Activated CD4-positive, alpha-beta memory T cell treated with anti-CD3 and anti-CD28 coated beads, Interleukin-2, amount 10 ng/mL, durations not matched to agents 7 days and 5 days (primary cell): ENCODE data around the gene NUDT7. TPM values are rescaled to one million over a fixed set of nuclear protein-coding genes. Genes with fewer than 3 reads are reported as not detected.

Experiments used
- CTCF ChIA-PET: fragments of 350-600 bp; sonication (Branson Sonifier 250); formaldehyde crosslinking; loops from one replicate; lab custom pipeline; 2021; ENCODE audit warnings: antibody characterized with exemption, inconsistent platforms; lab: Charles Lee
- POLR2A ChIA-PET: fragments of 350-600 bp; sonication (Branson Sonifier 250); formaldehyde crosslinking; loops from one replicate; lab custom pipeline; 2021; ENCODE audit warnings: antibody characterized with exemption; lab: Charles Lee
- DNase-seq: peaks from one replicate; pipeline ENCODE4 v3.0.0-alpha.2; 2020
- H3K27ac Mint-ChIP-seq: one replicate; pipeline ENCODE4 v1.8.0; 2021; ENCODE audit warnings: mild to moderate bottlenecking, mixed read lengths
- H3K27me3 Mint-ChIP-seq: one replicate; pipeline ENCODE4 v1.8.0; 2021; ENCODE audit warnings: mixed read lengths
- H3K36me3 Mint-ChIP-seq: one replicate; pipeline ENCODE4 v1.8.0; 2021; ENCODE audit warnings: low read depth, mixed read lengths
- H3K4me1 Mint-ChIP-seq: one replicate; pipeline ENCODE4 v1.8.0; 2021; ENCODE audit warnings: mixed read lengths
- H3K4me3 Mint-ChIP-seq: one replicate; pipeline ENCODE4 v1.8.0; 2021; ENCODE audit warnings: mild to moderate bottlenecking, mixed read lengths
- H3K9me3 Mint-ChIP-seq: one replicate; pipeline ENCODE4 v1.8.0; 2021; ENCODE audit warnings: mixed read lengths
- total RNA-seq, 2 experiments: library from RNA; stranded (reverse); gene quantifications; one replicate each; pipeline ENCODE4 v1.2.3, GENCODE V29; 2021

The NUDT7 gene
- total RNA-seq, 2 experiments from 2014 or later: 5.3 to 6.5 TPM

DNA sequence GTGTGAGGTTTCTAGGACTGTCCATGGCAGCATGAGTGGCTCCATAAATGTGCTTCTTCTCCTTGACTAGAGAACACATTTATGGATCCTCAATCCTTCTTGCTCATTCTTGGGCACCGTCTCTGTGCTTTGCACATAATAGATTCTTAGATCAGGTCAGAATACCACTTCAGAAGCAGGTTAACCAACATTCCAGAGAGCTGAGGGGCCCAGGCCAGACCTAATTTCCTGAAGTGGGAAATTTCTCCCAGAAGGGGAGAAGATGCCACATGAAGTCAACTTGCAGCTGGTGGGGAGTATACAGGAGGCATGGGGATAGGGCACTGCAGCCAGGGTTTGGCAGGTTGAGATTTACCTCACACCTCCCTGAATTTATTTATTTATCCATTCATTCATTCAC lies 41.7 kb downstream of the NUDT7 start:
- Mint-ChIP-seq H3K27me3 (no peaks in the 10 kb centered on the region), H3K9me3 (no peaks in the 10 kb centered on the region), H3K36me3 (no peaks in the 10 kb centered on the region), H3K4me3 (no peak overlapping the region), H3K27ac (no peak overlapping the region), H3K4me1 (no peaks in the 10 kb centered on the region)
- POLR2A ChIA-PET: no interaction called here
- no peak for DNase-seq
- CTCF ChIA-PET: no interaction called here

- no peak for DNase-seq
- ChIA-PET POLR2A (no interaction called here), CTCF (no interaction called here)
- no peak overlapping the region for H3K27ac Mint-ChIP-seq
- no peaks in the 10 kb centered on the region for H3K9me3 Mint-ChIP-seq
- H3K4me1 Mint-ChIP-seq: no peaks in the 10 kb centered on the region
- peaks cover 6% of the 10 kb centered on the region for H3K27me3 Mint-ChIP-seq
- no peak overlapping the region for H3K4me3 Mint-ChIP-seq
- H3K36me3 Mint-ChIP-seq: no peaks in the 10 kb centered on the region
Observed at GRCh38 chr16:77767211-77767610, 44.9 kb downstream of the NUDT7 start.

DNA sequence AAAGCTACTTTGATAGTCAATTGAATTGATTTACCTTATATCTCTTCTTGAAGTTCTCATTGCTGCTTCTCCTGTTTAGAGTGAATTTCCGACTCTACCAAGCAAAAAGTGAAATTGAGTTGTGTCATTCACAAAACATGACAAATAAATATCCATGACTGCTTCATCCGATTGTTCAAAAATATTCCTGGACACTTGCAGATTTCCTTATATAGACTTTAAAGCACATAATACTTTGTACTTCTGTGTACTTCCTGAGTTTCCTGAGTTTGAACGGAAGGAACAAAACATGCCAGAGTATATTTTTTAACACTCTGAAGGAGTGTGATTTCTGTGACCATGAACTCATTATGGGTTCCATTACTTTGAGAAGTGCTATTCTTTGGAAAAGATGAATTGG lies 45.5 kb downstream of the NUDT7 start:
- H3K36me3 Mint-ChIP-seq: no peaks in the 10 kb centered on the region
- H3K27me3 Mint-ChIP-seq: peaks cover 6% of the 10 kb centered on the region
- H3K27ac Mint-ChIP-seq: no peak overlapping the region
- no peak for DNase-seq
- no peaks in the 10 kb centered on the region for H3K4me1 Mint-ChIP-seq
- no peak overlapping the region for H3K4me3 Mint-ChIP-seq
- POLR2A ChIA-PET: no interaction called here
- CTCF ChIA-PET: no interaction called here
- no peaks in the 10 kb centered on the region for H3K9me3 Mint-ChIP-seq

DNA sequence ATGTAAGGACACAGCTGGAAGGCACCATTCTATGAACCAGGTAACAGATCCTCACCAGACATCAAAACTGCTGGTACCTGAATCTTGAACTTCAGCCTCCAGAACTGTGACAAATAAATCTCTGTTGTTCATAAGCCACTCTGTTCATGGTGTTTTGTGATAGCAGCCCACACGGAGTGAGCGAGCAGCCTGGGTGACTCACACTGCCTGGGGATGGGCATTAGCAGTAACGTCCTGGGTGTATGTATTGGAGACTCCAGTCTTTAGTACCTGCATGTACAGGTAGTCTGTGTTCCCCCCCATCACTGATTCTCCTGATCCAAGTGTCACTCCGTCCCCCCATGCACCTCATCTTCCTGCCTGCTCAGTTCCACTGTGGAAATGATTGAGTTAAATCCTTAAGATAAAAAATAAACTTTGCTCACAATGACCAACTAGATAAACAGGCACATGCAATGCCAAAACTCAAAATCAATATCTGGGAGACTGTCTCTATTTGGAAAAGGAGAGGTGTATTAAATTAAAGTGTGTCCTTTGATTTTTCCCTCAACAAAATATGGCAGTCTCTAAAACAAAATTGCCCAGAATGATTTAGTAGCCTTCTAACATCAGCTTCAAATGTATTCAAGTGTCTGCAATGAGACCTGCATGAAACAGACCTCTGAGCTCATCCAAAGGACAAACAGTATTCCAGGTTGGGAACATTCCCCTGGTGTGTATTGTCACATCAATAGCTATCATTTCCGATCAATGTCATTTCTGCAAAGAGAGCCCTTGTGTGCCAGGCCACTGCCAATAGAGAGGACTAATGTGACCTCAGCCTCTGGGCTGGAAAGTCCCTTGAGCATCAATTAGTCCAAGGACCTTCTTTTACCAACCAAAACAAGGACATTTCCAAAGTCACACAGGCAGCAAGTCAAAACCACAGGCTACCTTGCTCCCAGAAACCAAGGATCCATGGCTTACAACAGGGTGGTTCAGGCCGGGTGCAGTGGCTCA lies 53.9 kb downstream of the NUDT7 start:
- CTCF ChIA-PET: interaction anchor here (1.1 kb wide), 1 partner anchor 101 kb away, joined by 3 read pairs; no protein-coding TSS in a partner anchor
- no peak for DNase-seq
- no peaks in the 10 kb centered on the region for H3K36me3 Mint-ChIP-seq
- H3K4me1 Mint-ChIP-seq: no peaks in the 10 kb centered on the region
- H3K27ac Mint-ChIP-seq: no peak overlapping the region
- no peak overlapping the region for H3K4me3 Mint-ChIP-seq
- POLR2A ChIA-PET: no interaction called here
- no peaks in the 10 kb centered on the region for H3K9me3 Mint-ChIP-seq
- H3K27me3 Mint-ChIP-seq: peaks cover 12% of the 10 kb centered on the region

- Mint-ChIP-seq H3K9me3 (no peaks in the 10 kb centered on the region), H3K4me3 (no peak overlapping the region), H3K27ac (no peak overlapping the region), H3K4me1 (no peaks in the 10 kb centered on the region), H3K27me3 (peaks cover 8% of the 10 kb centered on the region), H3K36me3 (no peaks in the 10 kb centered on the region)
- no peak for DNase-seq
- ChIA-PET POLR2A (no interaction called here), CTCF (no interaction called here)
Observed at GRCh38 chr16:77777745-77778144, 55.4 kb downstream of the NUDT7 start.

- Mint-ChIP-seq H3K4me1 (no peaks in the 10 kb centered on the region), H3K27ac (no peak overlapping the region), H3K9me3 (no peaks in the 10 kb centered on the region), H3K27me3 (peaks cover 5% of the 10 kb centered on the region), H3K4me3 (no peak overlapping the region), H3K36me3 (no peaks in the 10 kb centered on the region)
- ChIA-PET POLR2A (no interaction called here), CTCF (no interaction called here)
- DNase-seq: no peak
Observed at GRCh38 chr16:77780378-77780837, 58.1 kb downstream of the NUDT7 start.

- CTCF ChIA-PET: no interaction called here
- H3K27me3 Mint-ChIP-seq: peaks cover 8% of the 10 kb centered on the region
- no peak overlapping the region for H3K4me3 Mint-ChIP-seq
- H3K36me3 Mint-ChIP-seq: no peaks in the 10 kb centered on the region
- no peaks in the 10 kb centered on the region for H3K4me1 Mint-ChIP-seq
- H3K9me3 Mint-ChIP-seq: no peaks in the 10 kb centered on the region
- POLR2A ChIA-PET: no interaction called here
- no peak overlapping the region for H3K27ac Mint-ChIP-seq
- no peak for DNase-seq
Observed at GRCh38 chr16:77781091-77781490, 58.8 kb downstream of the NUDT7 start.

DNA sequence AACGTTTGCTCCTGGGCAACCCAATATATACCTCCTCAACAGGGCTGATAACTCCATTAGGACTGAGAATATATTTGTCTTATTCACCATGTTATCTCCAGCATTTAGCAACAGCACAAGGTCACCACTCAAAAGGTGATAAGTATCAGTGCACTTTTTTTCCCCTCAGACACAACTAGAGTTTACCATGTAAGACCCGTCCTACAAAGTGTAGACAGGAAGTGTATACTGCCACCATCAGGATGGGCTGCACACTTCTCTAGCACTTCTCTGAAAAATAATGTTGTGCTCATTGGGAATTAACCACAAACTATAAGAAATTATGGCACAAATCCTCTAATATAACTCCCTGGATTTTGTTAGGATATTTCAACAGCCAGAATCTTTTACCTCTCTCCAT lies 60.4 kb downstream of the NUDT7 start:
- DNase-seq: no peak
- H3K27me3 Mint-ChIP-seq: peaks cover 23% of the 10 kb centered on the region
- POLR2A ChIA-PET: no interaction called here
- H3K9me3 Mint-ChIP-seq: no peaks in the 10 kb centered on the region
- CTCF ChIA-PET: no interaction called here
- no peak overlapping the region for H3K4me3 Mint-ChIP-seq
- H3K36me3 Mint-ChIP-seq: no peaks in the 10 kb centered on the region
- H3K27ac Mint-ChIP-seq: no peak overlapping the region
- H3K4me1 Mint-ChIP-seq: no peaks in the 10 kb centered on the region

DNA sequence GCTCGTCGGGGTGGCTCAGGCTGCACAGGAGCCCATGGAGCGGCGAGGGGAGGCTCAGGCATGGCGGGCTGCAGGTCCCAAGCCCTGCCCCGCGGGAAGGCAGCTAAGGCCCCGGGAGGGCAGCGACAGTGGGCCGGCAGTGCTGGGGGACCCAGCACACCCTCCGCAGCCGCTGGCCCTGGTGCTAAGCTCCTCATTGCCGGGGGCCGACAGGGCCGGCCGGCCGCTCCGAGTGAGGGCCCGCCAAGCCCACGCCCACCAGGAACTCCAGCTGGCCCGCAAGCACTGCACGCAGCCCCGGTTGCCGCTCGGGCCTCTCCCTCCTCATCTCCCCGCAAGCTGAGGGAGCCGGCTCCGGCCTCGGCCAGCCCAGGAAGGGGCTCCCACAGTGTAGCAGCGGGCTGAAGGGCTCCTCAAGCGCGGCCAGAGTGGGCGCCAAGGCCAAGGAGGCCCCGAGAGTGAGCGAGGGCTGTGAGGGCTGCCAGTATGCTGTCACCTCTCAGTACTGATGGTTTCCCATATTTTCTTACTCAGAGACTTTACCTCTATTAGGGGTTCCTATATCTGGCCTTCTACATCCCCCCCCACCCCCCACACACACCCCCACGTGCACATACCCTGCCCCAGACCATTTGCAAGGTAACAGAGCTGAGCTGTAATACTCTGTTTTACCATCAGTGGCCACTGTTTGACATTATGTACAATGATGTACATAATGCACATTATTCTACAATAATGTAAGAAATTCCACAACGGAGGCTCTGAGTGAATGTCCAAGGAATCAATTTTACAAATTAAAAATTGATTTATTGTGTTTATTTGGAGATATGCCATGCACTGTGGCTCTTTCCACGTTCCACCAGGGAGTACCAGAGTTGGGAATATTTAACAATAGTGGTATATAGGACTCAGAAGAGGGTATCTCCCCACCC lies 62.4 kb downstream of the NUDT7 start:
- no peak for DNase-seq
- H3K36me3 Mint-ChIP-seq: no peaks in the 10 kb centered on the region
- H3K9me3 Mint-ChIP-seq: no peaks in the 10 kb centered on the region
- peaks cover 38% of the 10 kb centered on the region for H3K27me3 Mint-ChIP-seq
- POLR2A ChIA-PET: no interaction called here
- H3K27ac Mint-ChIP-seq: no peak overlapping the region
- CTCF ChIA-PET: interaction anchor here (0.6 kb wide), 1 partner anchor 23 kb away, joined by 3 read pairs; no protein-coding TSS in a partner anchor
- H3K4me3 Mint-ChIP-seq: no peak overlapping the region
- peaks cover 6% of the 10 kb centered on the region for H3K4me1 Mint-ChIP-seq

DNA sequence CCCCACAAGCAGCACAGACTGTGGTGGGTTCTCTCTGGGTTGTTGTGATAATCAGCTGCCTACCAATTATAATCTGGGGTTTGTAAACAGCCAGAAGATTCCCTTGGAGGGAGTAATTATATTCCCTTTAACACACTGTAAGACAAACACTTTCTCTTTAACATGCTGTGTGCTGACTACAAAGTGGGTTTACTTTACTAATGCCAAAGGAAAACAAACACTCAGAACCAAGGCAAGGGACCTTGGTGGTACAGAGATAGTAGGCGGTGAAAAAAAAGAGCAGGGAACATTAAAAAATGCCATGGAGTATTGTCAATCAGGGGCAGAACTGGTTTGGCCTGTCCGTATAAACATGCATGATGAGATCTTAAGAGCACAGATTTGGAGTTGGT lies 63.1 kb downstream of the NUDT7 start:
- H3K27me3 Mint-ChIP-seq: peaks cover 40% of the 10 kb centered on the region
- no peaks in the 10 kb centered on the region for H3K36me3 Mint-ChIP-seq
- CTCF ChIA-PET: no interaction called here
- H3K4me3 Mint-ChIP-seq: no peak overlapping the region
- H3K4me1 Mint-ChIP-seq: peaks cover 6% of the 10 kb centered on the region
- no peak for DNase-seq
- POLR2A ChIA-PET: no interaction called here
- H3K27ac Mint-ChIP-seq: no peak overlapping the region
- no peaks in the 10 kb centered on the region for H3K9me3 Mint-ChIP-seq

DNA sequence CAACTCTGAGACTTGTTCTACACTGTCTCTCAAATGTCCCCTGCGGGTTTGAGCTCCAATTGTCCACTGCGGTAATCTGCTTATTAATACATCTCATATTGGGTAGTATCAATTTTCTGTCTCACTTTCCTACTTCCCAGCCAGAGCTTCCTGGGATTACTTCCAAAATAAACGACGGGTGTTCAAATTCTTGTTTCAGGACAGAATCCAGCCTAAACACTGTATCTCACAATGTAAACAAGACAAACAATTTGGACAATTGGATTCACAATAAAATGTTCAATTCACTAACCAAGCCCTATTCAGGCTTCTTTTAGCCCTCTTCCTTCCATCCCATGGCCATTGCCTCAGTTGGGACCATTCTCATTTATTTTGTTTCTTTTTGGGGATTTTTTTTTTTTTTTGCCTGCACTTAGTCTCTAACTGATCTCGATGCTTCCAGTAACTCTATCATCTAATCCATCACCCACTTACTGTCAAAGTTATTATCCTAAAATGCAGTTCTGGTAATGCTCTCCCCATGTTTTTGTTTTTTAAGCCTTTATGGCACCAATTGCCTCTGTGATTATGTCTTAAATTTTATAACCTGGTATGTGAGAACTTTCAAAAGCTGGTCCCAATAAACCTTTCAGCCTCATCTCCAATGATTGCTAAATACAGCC lies 64.0 kb downstream of the NUDT7 start:
- Mint-ChIP-seq H3K36me3 (no peaks in the 10 kb centered on the region), H3K27me3 (peaks cover 47% of the 10 kb centered on the region), H3K4me1 (peaks cover 6% of the 10 kb centered on the region), H3K27ac (no peak overlapping the region), H3K9me3 (no peaks in the 10 kb centered on the region), H3K4me3 (no peak overlapping the region)
- ChIA-PET CTCF (no interaction called here), POLR2A (no interaction called here)
- DNase-seq: no peak

DNA sequence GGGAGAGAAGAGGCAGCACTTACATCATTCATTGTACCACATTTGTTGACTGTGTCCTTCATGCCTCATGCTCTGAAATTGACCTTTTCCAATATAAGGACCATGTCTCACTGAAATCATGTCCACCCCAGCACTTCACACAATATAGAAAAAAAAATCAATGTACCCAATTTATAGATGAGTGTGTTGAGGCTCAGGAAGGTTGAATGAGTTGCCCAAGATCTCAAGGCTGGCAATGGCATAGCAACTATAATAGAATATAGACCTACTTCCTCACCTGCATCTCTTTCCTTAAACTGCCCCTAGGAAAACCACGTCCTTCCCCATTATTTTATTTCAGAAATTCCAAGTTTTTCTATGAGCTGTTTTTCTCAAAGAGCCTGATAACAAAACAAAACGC lies 65.1 kb downstream of the NUDT7 start:
- Mint-ChIP-seq H3K4me3 (no peak overlapping the region), H3K27ac (no peak overlapping the region), H3K4me1 (peaks cover 6% of the 10 kb centered on the region), H3K27me3 (peaks cover 55% of the 10 kb centered on the region), H3K36me3 (no peaks in the 10 kb centered on the region), H3K9me3 (no peaks in the 10 kb centered on the region)
- CTCF ChIA-PET: no interaction called here
- DNase-seq: no peak
- POLR2A ChIA-PET: no interaction called here
